Glomerular visceral epithelial cell (primary cell): ENCODE data around the gene ITPR1.

Experiments
- DNase-seq: peaks from one replicate; pipeline ENCODE4 v3.0.0-alpha.2; 2016; ENCODE audit errors: extremely low spot score

Gene ITPR1

DNA sequence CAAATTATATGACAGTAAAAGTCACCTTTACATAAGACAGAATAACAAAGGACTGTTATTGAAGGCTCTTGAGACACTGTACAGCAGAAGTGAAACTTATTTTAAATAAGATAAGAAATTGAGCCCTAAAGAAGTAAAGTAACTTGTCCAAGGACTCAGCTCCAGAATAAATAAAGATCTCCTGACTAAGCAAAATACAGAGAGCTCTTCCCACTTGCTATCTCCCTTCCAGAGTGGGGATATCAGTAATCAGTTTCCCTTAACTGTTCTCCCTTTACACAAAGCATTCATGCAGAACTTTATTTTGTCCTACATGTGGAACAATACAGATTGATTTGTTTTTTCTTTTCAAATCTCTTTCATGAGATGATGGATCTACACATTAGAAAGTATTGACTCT, 356.6 kb downstream of the ITPR1 start:
- DNase-seq: no peak

DNA sequence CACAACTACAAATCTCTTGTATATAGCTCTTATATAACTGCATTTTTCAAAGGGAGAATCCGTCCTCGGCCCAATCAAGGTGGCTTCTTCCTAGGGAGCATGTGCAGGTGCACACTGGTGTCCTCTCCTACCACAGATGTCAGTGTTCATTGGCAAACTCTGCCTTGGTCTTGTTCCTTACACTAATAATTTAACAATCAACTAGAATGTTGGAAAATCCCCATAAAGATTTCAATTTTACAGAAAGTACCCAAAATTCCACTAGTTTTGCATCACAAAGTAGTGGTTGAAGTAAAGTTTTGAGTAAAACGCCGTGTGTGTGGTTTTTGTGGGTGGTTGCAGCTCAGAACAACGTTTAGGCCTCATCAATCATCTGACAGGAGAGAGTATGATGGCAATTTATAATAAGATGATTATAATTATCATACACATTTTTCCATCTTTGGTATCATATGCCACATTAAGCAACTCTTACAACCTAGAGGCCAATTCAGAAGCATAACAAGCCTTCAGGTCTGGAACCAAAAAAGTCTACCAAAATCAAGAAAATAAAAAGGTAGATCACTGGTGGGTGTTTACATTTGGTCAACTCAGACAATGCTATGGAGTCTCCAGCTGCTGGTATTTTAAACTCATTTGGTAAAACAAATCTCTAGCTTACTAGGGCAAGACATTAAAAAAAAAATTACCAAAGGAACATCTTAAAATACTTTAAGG, 357.2 kb downstream of the ITPR1 start:
- DNase-seq: no peak

DNA sequence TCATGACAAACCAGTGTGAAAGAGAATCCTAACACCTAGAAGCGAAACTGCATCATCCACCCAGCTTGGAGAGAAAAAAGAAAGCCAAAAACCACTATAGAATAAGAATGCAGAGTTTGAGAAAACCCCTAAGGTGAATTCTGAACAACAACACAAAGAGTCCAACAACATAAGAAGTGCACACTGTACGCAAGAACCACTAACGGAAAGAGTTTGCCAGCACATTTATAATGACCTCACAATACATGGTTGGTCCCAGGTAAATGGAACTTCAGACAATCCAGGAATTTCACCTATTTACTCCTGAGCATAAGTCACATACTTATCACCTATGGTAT, 357.7 kb downstream of the ITPR1 start:
- DNase-seq: no peak

DNA sequence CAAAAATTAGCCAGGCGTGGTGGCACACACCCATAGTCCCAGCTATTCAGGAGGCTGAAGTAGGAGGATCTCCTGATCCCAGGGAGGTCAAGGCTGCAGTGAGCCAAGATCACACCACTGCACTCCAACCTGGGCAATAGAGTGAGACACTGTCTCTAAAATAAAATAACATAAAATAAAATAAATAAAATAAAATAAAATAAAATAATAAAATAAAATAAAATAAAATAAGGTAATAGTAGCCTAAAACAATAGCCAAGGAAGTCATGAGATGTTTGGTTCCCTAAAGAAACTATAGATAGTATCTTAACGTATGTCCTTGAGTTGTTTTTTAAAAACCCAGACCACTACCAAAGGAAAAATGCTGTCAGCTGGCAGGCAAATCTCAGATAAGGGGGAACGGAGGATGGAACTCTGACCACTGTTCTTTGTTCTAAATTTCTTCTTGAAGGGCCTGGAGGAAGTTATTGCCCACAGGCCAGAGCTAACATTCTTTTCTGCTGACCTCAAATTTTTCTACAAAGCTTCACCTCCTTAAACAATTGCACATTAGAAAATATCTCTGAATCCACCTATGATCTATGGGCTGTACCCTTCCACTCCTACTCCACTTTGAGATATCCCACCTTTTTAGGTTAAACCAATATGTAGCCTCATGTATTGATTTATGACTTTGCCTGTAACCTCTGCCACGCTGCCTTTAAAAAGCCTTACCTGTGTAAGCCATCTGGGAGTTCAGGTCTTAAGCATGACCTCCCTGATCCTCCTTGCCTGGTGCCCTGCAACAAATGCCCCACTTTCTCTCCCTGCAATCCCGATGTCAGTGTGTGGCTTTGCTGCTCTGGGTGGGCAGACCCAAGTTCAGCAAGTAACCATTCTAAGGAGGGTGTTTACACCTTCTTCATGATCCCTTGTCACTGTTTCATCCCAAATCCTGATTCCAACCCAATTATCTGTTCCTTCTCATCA, 359.9 kb downstream of the ITPR1 start:
- peak; percentile 42 for DNase-seq

DNA sequence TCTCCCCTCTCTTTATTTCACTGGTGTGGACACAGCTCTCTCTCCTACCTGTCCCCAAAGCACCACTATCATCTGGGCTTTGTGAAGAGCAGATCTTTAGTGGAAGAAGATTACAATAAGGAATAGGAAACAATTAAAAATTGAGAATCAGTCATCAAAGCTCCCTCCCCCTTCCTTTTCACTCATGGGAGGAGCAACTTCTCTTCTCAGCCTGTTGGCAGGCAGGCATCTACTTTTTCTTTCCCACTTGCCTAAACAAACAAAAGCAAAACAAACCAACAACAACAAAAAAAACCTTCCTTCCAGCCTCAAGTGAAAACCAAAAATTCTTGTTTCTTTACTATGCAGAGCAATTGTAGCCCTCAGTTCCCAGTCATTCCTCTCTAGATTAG, 360.6 kb downstream of the ITPR1 start:
- DNase-seq: no peak

DNA sequence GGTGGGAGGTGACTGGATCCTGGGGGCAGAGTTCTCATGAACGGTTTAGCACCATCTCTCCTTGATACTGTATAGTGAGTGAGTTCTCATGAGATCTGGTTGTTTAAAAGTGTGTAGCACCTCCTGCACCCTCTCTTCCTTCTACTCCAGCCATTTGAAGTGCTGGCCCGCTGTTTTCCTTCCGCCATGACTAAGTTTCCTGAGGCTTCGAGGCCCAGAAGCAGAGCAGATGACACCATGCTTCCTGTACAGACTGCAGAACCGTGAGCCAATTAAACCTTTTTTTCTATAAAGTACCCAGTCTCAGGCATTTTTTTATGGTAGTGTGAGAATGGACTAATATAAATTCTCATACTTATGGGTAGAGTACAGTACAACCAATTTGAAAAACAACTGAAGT, 362.5 kb downstream of the ITPR1 start:
- no peak for DNase-seq

DNA sequence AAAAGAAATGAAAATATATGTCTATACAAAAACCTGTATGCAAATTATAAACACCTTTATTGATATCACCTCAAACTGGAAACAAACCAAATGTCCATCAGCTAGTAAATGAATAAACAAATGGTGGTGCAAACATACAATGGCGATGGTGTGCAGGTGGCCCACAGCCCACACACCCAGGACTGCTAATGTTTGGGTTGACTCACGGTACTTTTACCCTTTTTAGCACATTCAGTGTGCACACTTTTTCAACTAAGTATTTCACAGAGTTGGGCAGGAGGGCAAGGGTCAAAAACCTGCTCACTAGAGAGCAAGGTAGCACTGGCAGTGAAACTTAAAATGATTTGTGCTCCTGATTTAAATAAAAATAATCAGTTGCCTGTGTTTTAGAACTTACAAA, 363.0 kb downstream of the ITPR1 start:
- no peak for DNase-seq

DNA sequence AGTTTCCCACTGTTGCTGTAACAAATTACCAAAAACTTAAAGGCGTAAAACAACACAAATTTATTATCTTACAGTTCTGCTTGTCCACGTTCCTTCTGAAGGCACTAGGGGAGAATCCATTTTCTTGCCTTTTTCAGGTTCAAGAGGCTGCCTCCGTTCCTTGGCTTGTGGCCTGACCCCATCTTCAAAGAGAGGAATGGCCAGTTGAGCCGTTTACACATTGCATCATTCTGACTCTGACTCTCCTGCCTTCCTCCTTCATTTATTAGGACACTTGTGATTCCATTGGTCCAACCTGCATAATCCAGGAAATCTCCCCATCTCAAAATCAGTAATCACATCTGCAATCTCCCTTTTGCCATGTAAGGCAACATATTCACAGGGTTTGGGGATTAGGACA, 363.4 kb downstream of the ITPR1 start:
- DNase-seq: no peak

DNA sequence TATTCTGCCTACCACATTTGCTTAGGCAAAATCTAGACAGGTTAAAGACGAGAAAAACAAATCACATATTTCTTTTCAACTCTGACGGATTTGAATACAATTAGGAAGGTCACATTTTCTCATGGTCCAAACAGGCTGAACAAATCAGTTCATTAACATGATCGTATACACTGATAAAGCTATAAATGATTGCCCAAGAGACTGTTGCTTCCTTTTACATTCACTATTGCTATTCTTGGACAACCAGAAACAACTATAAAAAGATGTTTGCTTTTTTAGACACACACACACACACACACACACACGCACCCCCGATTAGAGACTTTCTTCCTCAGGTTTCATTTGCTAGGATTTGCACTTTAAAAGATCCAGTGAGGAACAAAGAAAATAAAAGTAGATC, 363.8 kb downstream of the ITPR1 start:
- DNase-seq: no peak

DNA sequence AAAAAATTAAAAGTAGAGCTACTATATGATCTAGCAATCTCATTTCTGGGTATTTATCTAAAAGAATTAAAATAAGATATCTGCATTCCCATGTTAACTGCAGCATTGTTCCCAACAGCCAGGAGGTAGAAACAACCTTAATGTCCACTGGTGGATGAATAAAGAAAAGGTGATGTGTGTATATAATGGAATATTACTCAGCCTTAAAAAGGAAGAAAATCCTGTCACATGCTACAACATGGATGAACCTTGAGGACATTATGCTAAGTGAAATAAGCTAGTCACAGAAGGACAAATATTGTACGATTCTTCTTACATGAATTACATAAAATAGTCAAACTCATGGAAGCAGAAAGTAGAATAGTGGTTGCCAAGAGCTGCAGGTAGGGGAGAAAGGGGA, 366.6 kb downstream of the ITPR1 start:
- DNase-seq: no peak

DNA sequence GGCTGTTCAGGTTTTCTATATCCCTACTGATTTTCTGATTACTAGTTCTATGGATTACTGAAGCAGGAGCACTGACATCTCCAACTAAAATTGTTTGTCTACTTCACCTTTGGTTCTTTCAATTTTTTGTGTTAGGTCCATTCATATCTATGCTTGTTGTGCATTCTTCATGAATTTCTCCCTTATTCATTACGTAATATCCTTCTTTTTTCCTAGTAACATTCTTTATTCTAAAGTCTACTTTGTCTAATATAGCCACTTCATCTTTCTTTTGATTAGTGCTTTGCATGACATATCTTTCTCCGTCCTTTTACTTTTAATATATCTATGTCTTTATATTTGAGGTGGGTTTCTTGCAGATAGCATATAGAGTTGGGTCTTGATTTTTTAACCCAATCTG, 369.8 kb downstream of the ITPR1 start:
- DNase-seq: no peak

DNA sequence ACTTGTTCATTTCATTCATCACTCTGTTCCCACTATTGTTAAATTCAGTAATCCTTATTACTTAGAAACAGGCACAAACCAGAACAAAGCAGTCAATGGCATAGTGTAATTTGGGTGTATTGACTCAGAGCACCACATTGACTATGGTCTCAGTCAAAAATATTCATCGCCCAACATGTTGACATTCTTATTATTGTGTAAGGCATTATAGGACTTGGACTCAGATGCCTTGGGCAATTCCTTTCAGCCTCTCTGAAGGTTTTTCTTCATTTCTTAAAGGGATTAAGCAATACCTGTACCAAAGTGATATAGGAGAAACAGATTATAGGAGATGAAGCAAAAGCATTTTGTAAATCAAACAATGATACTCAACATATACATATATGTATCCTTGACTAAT, 371.4 kb downstream of the ITPR1 start:
- DNase-seq: no peak

DNA sequence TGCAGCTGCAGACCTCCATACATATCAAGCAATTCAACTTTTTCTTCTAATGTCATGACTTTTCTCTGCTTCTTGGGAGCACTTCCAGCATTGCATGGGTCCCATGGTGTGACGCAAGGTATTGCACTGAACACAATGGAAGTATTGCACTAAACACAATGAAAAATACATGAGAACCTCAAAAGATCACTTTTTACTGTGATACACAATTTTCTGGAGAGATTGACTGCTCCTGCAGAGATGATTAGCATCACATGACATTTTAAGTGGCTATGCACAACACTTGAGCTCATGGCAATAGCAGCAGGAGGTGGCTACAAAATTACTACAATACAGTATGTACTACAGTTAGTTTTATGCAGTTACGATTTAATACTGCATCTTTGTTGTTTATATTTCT, 372.6 kb downstream of the ITPR1 start:
- no peak for DNase-seq

DNA sequence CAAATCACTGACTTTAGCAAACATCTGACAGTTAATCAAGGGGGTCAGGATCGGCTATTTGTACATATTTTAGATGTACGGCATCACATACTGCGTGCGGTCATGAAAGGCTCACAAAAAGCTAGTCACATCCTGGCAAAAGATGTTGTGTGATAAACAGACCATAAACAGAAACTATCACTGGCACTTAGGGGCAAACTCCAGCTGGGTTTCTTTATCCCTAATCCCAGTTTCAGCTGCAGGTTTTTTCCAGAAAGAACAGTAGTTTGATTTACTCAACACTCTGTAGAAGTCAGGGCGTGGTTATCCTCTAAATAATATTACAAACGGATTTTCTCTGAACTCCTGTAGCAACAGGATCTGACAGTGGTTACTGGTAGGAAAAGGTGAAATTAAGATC, 373.7 kb downstream of the ITPR1 start:
- DNase-seq: peak; percentile 1

DNA sequence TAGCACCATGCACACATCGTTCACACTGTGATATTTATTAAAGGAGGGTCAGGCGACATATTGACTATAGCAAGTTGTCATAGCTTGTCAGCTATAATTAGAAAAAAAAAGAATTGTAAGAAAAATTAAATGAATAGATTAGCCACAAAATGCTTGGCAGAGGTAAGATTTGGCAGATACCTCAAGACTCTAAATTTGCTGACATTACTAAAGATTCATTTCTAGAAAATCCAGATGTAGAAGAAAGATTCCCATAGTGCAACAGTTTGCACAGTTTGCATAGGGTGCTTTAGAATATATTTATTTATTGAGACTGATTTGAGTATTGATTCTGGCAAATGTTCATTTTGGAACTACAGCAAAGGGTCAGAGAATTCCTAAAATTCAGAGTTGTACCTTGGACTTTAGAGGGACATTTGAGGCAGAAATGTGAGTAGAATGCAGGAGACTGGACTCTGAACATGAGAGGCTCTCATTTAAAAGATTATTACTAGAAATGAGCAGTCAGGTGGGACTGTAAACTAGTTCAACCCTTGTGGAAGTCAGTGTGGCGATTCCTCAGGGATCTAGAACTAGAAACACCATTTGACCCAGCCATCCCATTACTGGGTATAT, 384.1 kb downstream of the ITPR1 start:
- DNase-seq: no peak

DNA sequence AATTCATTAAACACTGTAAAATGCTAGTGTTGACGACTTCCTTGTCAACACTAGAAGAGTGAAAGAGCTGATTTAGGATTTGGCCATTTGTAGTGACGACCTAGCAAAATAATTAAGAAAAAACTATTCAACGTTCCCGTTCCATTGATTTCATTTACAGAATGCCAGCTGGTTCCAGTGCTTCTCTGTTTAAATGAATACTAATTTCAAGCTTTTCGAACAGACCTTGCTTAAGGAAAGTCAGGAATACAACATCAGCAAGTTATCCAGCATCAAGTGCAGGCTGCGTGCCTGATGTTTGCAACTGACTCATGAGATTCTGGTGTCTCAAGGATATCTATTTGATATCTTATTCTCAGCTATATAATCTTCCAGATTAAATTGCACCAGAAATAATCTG, 387.7 kb downstream of the ITPR1 start:
- DNase-seq: no peak

DNA sequence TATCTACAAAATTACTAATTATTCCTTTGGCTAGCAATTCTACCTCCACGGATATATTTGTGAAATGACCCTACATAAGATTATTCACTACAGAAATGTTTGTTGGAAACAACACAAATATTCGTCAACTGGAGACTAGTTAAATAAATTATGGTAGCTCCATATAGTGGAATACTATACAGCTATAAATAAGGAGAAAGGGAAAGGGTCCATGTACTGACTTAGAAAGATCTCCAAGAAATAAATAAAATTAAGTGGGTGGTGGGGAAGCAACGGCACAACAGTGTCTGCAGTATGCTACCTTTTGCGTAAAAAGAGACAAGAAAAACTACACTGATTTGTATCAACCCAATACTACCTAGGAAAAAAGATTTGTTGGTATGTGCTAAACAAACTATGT, 389.4 kb downstream of the ITPR1 start:
- no peak for DNase-seq

DNA sequence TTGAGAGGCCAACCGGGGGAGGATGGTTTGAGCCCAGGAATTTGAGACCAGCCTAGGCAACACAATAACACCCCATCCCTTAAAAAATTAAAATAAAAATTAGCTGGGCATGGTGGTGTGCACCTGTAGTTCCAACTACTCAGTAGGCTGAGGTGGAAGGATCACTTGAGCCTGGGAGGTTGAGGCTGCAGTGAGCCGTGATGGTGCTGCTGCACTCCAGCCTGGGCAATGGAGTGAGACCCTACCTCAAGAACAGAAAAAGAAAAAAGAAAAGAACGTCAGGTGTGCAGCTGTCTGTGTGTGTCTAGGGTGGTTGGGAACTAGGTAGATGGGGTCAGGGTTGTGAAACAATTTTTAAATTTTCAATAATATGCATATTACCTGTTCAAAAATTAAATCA, 389.9 kb downstream of the ITPR1 start:
- no peak for DNase-seq

DNA sequence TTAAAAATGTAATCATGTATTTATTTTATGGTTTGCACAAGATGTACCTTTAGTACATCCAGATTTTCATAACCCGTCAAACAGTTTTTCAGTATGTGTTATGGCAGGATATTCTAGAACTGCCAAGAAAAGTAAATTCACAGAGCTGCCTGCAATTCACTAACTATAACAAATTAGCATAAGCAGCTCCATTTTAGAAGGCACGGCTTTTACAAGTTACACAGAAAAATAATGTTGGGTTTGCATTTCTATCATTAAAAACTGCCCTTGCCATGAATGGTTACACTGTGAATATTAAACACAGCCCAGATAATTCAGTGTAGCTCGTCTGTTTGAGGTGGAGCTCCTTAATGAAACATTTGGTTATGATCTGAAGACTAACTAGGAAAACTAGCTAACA, 391.7 kb downstream of the ITPR1 start:
- DNase-seq: no peak

DNA sequence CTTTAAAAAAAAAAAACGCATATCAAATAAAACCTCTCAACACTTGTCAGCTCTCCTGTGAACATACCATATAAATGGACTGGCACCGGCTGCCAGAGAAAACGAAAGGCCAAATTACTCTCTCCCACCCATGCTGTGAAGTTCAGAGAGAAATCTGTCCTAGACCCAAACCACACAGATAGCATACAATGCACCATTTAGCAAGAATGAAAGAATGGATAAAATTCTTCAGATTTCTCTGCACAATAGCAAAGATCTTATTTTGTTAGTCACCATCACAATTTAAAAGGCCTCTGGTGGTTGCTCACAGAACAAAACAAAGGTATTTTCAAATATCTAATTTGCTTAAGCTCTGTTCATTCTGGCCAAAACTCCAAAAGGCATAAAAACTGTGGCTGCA, 392.2 kb downstream of the ITPR1 start:
- no peak for DNase-seq

DNA sequence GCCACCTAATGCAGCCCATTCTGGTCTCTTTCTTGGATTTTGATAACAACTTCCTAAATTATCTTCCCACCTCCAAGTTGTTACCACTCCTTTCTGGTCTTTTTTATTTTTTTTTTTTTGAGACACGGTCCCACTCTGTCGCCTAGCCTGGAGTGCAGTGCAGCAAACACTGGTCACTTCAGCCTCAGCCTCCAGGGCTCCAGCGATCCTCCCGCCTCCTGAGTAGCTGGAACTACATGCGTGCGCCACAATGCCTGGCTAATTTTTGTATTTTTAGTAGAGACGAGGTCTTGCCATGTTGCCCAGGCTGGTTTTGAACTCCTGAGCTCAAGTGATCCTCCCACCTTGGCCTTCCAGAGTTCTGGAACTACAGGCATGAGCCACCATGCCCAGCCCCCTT, 393.3 kb downstream of the ITPR1 start:
- no peak for DNase-seq

DNA sequence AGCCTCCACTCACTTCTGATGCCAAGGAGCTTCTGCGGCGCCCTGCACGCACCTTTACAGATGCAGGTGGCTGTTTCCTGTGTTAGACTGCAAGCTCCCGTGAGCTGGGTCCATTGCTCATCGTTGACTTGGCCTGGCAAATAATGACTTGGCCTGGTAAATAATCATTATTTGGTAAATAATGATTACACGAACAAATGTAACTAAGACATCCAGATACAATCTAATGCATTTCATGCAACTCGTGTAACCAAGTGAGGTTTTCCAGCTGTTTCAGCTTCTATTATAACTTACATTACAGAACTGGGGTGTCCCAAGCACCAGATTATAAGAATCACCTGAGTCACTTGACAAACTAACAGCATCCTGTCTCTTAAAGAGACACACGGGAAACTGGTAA, 394.0 kb downstream of the ITPR1 start:
- no peak for DNase-seq
